Measurements from ENCODE around the gene RHOBTB1.
"Not testable (repeated sequence)": the region's sequence is repeated elsewhere in the genome, so short reads cannot be mapped to it uniquely, and the experiment has no call there.

RHOBTB1 gene

DNA sequence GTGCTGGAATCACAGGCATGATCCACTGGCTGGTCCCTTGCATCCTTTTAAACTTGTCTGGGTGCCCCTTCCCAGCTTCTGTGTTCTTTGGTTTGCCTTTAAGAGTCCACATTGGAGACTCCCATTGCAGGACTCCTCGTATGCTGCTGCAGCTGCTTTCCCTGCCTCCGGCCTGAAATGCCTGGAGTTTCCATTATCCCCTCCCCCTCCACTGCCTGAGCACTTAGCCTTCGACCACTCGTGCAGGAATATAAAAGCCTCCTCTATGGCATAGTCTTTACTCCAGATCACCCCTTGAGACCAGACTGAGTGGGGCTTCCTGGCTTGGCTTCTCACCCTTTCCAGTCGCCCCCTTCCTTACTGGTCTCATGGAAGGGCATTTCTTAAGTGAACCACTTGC, 80.2 kb downstream of the RHOBTB1 start:
- no peak for DNase-seq

GRCh38 chr10:60862517-60862916, 81.5 kb downstream of the RHOBTB1 start:
- no peak for DNase-seq

DNA sequence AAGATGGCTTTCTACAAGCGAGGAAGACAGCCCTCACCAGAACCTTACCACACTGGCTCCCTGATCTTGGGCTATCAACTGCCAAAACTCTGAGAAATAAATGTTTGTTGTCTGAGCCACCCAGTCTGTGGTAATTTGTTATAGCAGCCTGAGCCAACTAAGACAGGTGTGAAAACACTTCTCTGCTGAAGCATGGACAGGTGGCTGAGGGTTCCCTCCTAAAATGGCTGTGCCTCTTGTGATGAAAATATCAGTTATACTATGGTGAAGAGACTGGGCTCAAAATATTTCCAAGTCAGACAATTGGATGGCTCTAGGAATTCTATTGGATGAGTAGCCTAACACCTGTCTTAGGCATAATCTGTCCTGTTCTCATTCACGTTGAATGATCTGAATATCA, 87.6 kb downstream of the RHOBTB1 start:
- no peak for DNase-seq

DNA sequence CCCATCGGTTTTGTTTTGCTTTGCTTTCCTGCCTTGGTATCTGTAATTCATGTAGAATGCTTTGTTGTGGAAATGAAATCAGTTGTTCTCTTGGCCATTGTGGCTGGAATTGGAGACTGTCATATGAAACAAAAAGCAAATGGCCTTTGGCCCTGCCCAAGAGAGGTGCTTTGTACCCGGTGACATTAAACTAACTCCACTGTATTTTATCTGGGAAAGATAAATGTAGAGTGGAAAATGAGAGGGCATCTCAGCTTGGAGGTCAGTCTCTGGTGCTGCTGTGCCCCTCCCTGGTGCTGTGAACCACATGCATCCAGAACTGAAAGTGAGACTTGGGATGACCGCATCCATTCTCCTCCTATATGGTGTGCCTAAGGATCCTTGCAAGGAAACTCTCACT, 90.3 kb downstream of the RHOBTB1 start:
- DNase-seq: no peak

GRCh38 chr10:60853107-60853506, 90.9 kb downstream of the RHOBTB1 start:
- no peak for DNase-seq

DNA sequence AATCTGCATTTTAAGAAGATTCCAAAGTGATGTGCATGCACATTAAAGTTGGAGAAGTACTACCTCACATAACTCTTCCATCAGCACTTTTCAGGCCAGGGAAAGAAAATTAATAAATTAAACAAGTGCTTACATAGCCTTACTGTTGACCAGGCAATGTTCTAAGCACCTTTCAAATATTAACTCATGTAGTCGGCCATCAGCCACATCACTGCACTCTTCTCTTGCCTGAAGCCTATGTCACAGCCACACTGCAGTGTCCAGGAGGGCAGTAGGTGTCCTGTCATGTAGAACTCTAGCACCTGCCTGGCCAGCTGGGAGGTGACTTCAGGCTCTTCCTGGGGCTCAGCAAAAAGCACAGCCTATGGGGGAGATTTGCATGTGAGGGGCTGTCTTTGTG, 94.2 kb downstream of the RHOBTB1 start:
- DNase-seq: no peak

- DNase-seq: no peak
These were observed 94.8 kb downstream of the RHOBTB1 start for GRCh38 chr10:60849217-60849616.

GRCh38 chr10:60848680-60849079, 95.3 kb downstream of the RHOBTB1 start:
- no peak for DNase-seq

GRCh38 chr10:60848126-60848525, 95.9 kb downstream of the RHOBTB1 start:
- DNase-seq: peak; percentile 54

- DNase-seq: peak; percentile 53
These were observed 97.8 kb downstream of the RHOBTB1 start for GRCh38 chr10:60846173-60846572.

DNA sequence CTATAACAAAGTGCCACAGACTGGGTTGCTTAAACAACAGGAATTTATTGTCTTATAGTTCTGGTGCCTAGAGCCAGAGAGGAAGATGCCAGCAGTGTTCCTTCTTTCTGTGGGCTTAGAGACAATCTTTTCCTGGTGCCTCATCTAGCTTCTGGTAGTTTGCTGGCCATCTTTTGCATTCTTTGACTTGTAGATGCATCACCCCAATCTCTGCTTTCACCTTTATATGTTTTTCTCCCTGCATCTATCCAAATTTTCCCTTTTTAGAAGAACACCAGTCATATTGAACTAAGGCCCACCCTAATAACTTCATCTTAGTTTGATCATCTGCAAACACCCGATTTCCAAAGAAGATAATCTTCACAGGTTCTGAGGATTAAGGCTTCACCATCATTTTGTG, 98.9 kb downstream of the RHOBTB1 start:
- DNase-seq: no peak

GRCh38 chr10:60842694-60843093, 101.3 kb downstream of the RHOBTB1 start:
- DNase-seq: no peak

DNA sequence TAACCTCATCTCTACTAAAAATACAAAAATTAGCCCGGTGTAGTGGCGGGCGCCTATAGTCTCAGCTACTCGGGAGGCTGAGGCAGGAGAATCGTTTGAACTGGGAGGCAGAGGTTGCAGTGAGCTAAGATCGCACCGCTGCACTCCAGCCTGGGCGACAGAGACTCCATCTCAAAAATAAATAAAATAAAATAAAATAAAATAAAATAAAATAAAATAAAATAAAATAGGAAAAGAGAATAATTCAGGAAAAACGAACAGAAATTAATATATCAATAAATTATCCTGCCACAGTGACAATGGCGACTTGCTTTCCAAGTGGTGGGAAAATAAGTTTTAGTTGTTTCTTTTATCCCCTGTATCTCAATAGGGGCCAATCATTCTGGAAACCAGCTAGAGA, 102.8 kb downstream of the RHOBTB1 start:
- not testable (repeated sequence) for DNase-seq

DNA sequence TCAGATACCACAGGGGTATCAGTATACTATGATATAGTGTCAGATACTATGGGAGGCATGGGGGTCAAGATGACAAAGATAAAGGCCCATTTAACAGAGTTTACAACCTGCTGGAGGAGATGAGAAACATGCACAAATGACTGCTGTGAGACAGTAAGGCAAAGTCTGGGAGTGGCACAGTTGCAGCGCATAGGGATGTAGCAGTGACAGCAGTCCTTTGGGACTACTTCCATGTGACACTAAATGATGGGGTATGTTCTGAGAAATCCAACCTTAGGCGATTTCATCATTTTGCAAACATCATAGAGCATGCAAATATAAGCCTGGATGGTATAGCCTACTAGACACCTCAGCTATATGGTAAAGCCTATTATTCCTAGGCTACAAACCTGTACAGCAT, 108.9 kb downstream of the RHOBTB1 start:
- no peak for DNase-seq

GRCh38 chr10:60834401-60834800, 109.6 kb downstream of the RHOBTB1 start:
- DNase-seq: no peak

GRCh38 chr10:60832136-60832535, 111.8 kb downstream of the RHOBTB1 start:
- DNase-seq: not testable (repeated sequence)

- DNase-seq: peak; percentile 55
These were observed 115.5 kb downstream of the RHOBTB1 start for GRCh38 chr10:60828489-60828852.

DNA sequence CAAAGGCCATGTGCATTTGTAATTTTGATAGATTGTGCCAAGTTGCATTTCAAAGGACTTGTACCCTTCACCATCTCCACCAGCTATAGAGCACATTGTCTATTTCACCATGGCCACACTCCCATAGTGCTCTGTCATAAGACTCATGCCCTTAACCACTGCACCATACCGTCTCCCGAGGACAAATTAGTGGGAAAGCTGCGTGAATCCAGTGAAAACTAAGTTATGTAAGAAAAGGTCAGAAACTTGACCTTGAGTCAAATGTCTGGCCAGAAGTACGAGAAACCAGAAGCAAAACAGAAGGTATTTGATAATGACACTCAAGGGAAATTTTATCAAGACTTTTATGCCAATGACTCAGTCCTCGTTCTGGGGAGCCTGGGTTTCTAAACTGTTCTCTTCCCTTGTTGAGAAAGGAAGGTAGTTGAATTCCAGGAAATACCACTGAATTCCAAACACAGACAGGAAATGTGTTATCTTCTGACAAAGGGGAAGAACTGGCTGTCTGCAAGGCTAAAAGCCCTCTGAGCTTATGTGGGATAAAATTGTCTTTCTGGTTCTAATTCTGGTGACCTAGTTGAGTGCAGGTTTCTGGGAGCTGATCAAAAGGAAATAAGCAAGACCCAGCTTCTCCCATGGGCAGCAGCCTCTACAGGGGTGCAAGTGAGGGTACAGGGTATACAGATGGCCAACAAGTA, 116.0 kb downstream of the RHOBTB1 start:
- DNase-seq: peak; percentile 90

GRCh38 chr10:60825520-60825919, 118.5 kb downstream of the RHOBTB1 start:
- DNase-seq: no peak

DNA sequence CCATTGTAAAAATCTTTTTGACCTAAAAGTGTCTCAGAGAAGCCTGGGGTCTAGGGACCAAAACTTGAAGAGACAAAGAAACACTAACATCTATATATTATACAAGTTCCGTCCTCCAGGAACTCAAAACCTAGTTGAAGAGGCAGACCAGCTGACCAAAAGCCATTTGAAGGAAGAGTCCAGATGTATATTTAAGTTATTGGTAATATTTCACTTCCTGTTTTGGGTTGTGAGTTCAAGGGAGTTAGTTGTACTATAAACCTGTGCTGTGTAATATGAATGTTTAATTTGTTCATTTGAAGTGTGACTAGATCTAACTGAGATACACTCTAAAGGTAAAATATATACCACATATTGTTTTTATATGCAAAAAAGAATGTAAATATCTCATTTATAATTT, 120.7 kb downstream of the RHOBTB1 start:
- no peak for DNase-seq

- DNase-seq: no peak
These were observed 121.2 kb downstream of the RHOBTB1 start for GRCh38 chr10:60822809-60823208.

GRCh38 chr10:60821656-60822055, 122.3 kb downstream of the RHOBTB1 start:
- DNase-seq: peak; percentile 52

GRCh38 chr10:60820093-60820754, 123.8 kb downstream of the RHOBTB1 start:
- peak; percentile 97 for DNase-seq

All from fibroblast of skin of abdomen (primary cell).